ENCODE data around the gene HLTF.

The HLTF gene

GRCh38 chr3:149085828-149086231 lies 503 bp downstream of the HLTF start:
- Histone ChIP-seq H3K4me3 (ENCODE audit: low read depth in 1 of 2, low read length in 2 of 2) (peak overlapping the region; percentile 85 to 88), H3K27me3 (ENCODE audit: low read depth, low read length) (no peaks in the 10 kb centered on the region), H3K36me3 (ENCODE audit: control insufficient read depth in 1 of 2, insufficient read depth in 2 of 2, low read length in 2 of 2) (no peaks in the 10 kb centered on the region), H3K4me1 (ENCODE audit: control insufficient read depth in 1 of 2, insufficient read depth in 2 of 2, low read length in 2 of 2) (peaks cover 3 to 10% of the 10 kb centered on the region in 2 donors), H3K27ac (ENCODE audit: low read length) (peak overlapping the region; percentile 31), H3K9me3 (ENCODE audit: control insufficient read depth in 1 of 2, low read length in 2 of 2) (no peaks in the 10 kb centered on the region)

GRCh38 chr3:149081772-149082171 lies 4.6 kb downstream of the HLTF start:
- no peak overlapping the region for H3K27ac ChIP-seq (ENCODE audit: low read length)
- H3K9me3 ChIP-seq (ENCODE audit: control insufficient read depth in 1 of 2, low read length in 2 of 2) = no peaks in the 10 kb centered on the region
- H3K4me1 ChIP-seq (ENCODE audit: control insufficient read depth in 1 of 2, insufficient read depth in 2 of 2, low read length in 2 of 2) = peaks cover 3 to 10% of the 10 kb centered on the region in 2 donors
- H3K27me3 ChIP-seq (ENCODE audit: low read depth, low read length) = no peaks in the 10 kb centered on the region
- no peak overlapping the region for H3K4me3 ChIP-seq (ENCODE audit: low read depth in 1 of 2, low read length in 2 of 2)
- no peaks in the 10 kb centered on the region for H3K36me3 ChIP-seq (ENCODE audit: control insufficient read depth in 1 of 2, insufficient read depth in 2 of 2, low read length in 2 of 2)

DNA sequence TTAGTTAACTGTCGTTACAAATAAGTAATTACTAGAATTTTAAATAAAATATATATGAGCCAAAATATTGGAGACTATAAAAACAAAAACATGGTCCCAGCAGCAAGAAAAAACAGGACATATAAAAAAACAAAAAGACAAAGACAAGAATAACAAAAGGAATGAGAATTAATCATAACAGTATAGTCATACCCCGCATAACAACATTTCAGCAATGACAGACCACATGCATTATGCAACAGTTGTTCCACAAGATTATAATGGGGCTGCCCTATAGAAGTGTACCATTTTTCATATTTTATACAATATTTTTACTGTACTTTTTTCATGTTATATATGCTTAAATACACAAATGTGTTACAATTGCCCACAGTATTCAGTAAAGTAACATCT lies 5.6 kb downstream of the HLTF start:
- Histone ChIP-seq H3K9me3 (ENCODE audit: control insufficient read depth in 1 of 2, low read length in 2 of 2) (no peaks in the 10 kb centered on the region), H3K4me1 (ENCODE audit: control insufficient read depth in 1 of 2, insufficient read depth in 2 of 2, low read length in 2 of 2) (peaks cover 3 to 9% of the 10 kb centered on the region in 2 donors), H3K27ac (ENCODE audit: low read length) (no peak overlapping the region), H3K27me3 (ENCODE audit: low read depth, low read length) (no peaks in the 10 kb centered on the region), H3K4me3 (ENCODE audit: low read depth in 1 of 2, low read length in 2 of 2) (no peak overlapping the region), H3K36me3 (ENCODE audit: control insufficient read depth in 1 of 2, insufficient read depth in 2 of 2, low read length in 2 of 2) (no peaks in the 10 kb centered on the region)

- Histone ChIP-seq H3K9me3 (ENCODE audit: control insufficient read depth in 1 of 2, low read length in 2 of 2) (no peaks in the 10 kb centered on the region), H3K4me1 (ENCODE audit: control insufficient read depth in 1 of 2, insufficient read depth in 2 of 2, low read length in 2 of 2) (peaks cover 0 to 4% of the 10 kb centered on the region in 2 donors), H3K27ac (ENCODE audit: low read length) (no peak overlapping the region), H3K4me3 (ENCODE audit: low read depth in 1 of 2, low read length in 2 of 2) (no peak overlapping the region), H3K36me3 (ENCODE audit: control insufficient read depth in 1 of 2, insufficient read depth in 2 of 2, low read length in 2 of 2) (no peaks in the 10 kb centered on the region), H3K27me3 (ENCODE audit: low read depth, low read length) (no peaks in the 10 kb centered on the region)
Measured at GRCh38 chr3:149080011-149080698, 6.2 kb downstream of the HLTF start.

- Histone ChIP-seq H3K9me3 (ENCODE audit: control insufficient read depth in 1 of 2, low read length in 2 of 2) (no peaks in the 10 kb centered on the region), H3K36me3 (ENCODE audit: control insufficient read depth in 1 of 2, insufficient read depth in 2 of 2, low read length in 2 of 2) (peaks cover 10 to 14% of the 10 kb centered on the region in 2 donors), H3K27ac (ENCODE audit: low read length) (no peak overlapping the region), H3K4me3 (ENCODE audit: low read depth in 1 of 2, low read length in 2 of 2) (no peak overlapping the region), H3K27me3 (ENCODE audit: low read depth, low read length) (no peaks in the 10 kb centered on the region), H3K4me1 (ENCODE audit: control insufficient read depth in 1 of 2, insufficient read depth in 2 of 2, low read length in 2 of 2) (no peaks in the 10 kb centered on the region)
Measured at GRCh38 chr3:149077628-149078027, 8.7 kb downstream of the HLTF start.

DNA sequence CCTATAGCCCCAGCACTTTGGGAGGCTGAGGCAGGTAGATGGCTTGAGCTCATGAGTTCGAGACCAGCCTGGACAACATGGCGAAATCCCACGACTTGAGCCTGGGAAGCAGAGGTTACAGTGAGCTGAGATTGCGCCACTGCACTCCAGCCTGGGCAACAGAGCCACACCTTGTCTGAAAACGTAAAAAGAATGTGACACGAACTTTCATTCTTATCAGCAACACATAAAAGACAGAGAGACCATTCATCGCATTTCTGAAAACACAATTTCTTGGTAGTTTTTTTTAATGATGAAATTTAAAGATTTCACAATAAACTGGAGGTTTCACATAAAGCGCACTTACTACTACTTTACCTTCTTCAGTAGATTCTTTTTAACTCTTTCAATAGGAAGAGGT lies 18.4 kb downstream of the HLTF start:
- H3K4me1 ChIP-seq (ENCODE audit: control insufficient read depth in 1 of 2, insufficient read depth in 2 of 2, low read length in 2 of 2) = no peaks in the 10 kb centered on the region
- no peak overlapping the region for H3K4me3 ChIP-seq (ENCODE audit: low read depth in 1 of 2, low read length in 2 of 2)
- H3K36me3 ChIP-seq (ENCODE audit: control insufficient read depth in 1 of 2, insufficient read depth in 2 of 2, low read length in 2 of 2) = peaks cover 10 to 20% of the 10 kb centered on the region in 2 donors
- H3K27ac ChIP-seq (ENCODE audit: low read length) = no peak overlapping the region
- H3K27me3 ChIP-seq (ENCODE audit: low read depth, low read length) = no peaks in the 10 kb centered on the region
- H3K9me3 ChIP-seq (ENCODE audit: control insufficient read depth in 1 of 2, low read length in 2 of 2) = no peaks in the 10 kb centered on the region

DNA sequence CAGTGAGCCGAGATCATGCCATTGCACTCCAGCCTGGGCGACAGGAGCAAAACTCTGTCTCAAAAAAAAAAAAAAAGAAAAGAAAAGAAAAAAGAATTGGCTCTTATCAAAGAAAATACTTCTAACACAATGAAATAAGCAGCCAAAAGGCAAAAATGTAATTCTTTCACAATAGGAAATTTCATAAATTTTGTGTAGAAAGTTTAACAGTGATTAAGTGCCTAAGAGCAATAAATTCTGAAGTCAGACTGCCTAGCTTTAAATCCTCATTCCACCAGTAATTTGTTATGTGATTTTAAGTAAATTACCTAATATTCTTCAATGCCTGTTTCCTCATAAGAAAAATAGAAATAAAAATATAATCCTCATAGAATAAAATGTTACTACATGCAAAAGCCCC lies 24.6 kb downstream of the HLTF start:
- Histone ChIP-seq H3K27ac (ENCODE audit: low read length) (no peak overlapping the region), H3K36me3 (ENCODE audit: control insufficient read depth in 1 of 2, insufficient read depth in 2 of 2, low read length in 2 of 2) (peaks cover 7 to 11% of the 10 kb centered on the region in 2 donors), H3K27me3 (ENCODE audit: low read depth, low read length) (no peaks in the 10 kb centered on the region), H3K4me3 (ENCODE audit: low read depth in 1 of 2, low read length in 2 of 2) (no peak overlapping the region), H3K4me1 (ENCODE audit: control insufficient read depth in 1 of 2, insufficient read depth in 2 of 2, low read length in 2 of 2) (no peaks in the 10 kb centered on the region), H3K9me3 (ENCODE audit: control insufficient read depth in 1 of 2, low read length in 2 of 2) (no peaks in the 10 kb centered on the region)

DNA sequence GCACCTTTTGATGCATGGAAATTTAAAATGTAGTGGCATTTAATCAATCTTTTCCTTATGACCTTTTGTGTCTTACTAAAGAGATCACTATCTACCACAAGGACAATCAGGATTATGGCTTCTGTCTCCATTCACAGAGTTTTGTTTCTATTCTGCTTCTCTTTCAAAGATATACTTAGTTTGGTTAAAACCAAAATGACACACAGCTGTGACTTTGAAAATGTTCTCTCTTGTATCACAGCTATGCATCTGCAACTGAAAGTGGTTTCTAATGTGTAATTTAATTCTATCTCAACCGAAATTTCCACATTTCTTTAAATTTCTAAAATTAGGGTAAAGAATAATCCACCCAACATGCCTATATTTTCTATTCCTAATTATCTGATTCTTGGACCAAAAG lies 27.7 kb downstream of the HLTF start:
- Histone ChIP-seq H3K27me3 (ENCODE audit: low read depth, low read length) (no peaks in the 10 kb centered on the region), H3K27ac (ENCODE audit: low read length) (no peak overlapping the region), H3K9me3 (ENCODE audit: control insufficient read depth in 1 of 2, low read length in 2 of 2) (no peaks in the 10 kb centered on the region), H3K4me3 (ENCODE audit: low read depth in 1 of 2, low read length in 2 of 2) (no peak overlapping the region), H3K4me1 (ENCODE audit: control insufficient read depth in 1 of 2, insufficient read depth in 2 of 2, low read length in 2 of 2) (no peaks in the 10 kb centered on the region), H3K36me3 (ENCODE audit: control insufficient read depth in 1 of 2, insufficient read depth in 2 of 2, low read length in 2 of 2) (peaks cover 27 to 33% of the 10 kb centered on the region in 2 donors)

DNA sequence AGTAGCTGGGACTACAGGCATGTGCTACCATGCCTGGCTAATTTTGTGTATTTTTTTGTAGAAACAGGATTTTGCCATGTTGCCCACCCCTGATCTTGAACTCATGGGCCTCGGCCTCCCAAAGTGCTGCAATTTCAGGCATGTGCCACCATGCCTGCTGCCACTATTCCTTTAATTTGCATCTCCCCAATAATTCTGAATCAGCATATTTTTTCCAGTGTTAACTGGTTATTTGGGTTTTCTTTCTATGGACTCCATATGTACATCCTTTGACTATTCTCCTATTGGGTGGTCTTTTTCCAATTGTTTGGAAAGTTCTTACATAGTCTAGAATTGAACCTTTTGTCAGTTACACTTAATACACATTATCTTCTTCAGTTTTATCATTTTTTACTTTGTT lies 28.1 kb downstream of the HLTF start:
- Histone ChIP-seq H3K27me3 (ENCODE audit: low read depth, low read length) (no peaks in the 10 kb centered on the region), H3K4me3 (ENCODE audit: low read depth in 1 of 2, low read length in 2 of 2) (no peak overlapping the region), H3K4me1 (ENCODE audit: control insufficient read depth in 1 of 2, insufficient read depth in 2 of 2, low read length in 2 of 2) (no peaks in the 10 kb centered on the region), H3K9me3 (ENCODE audit: control insufficient read depth in 1 of 2, low read length in 2 of 2) (no peaks in the 10 kb centered on the region), H3K27ac (ENCODE audit: low read length) (no peak overlapping the region), H3K36me3 (ENCODE audit: control insufficient read depth in 1 of 2, insufficient read depth in 2 of 2, low read length in 2 of 2) (peaks cover 30 to 36% of the 10 kb centered on the region in 2 donors)

GRCh38 chr3:149055575-149055974 lies 30.8 kb downstream of the HLTF start:
- H3K27me3 ChIP-seq (ENCODE audit: low read depth, low read length) = no peaks in the 10 kb centered on the region
- peaks cover 39 to 55% of the 10 kb centered on the region in 2 donors for H3K36me3 ChIP-seq (ENCODE audit: control insufficient read depth in 1 of 2, insufficient read depth in 2 of 2, low read length in 2 of 2)
- no peaks in the 10 kb centered on the region for H3K4me1 ChIP-seq (ENCODE audit: control insufficient read depth in 1 of 2, insufficient read depth in 2 of 2, low read length in 2 of 2)
- no peak overlapping the region for H3K27ac ChIP-seq (ENCODE audit: low read length)
- no peak overlapping the region for H3K4me3 ChIP-seq (ENCODE audit: low read depth in 1 of 2, low read length in 2 of 2)
- no peaks in the 10 kb centered on the region for H3K9me3 ChIP-seq (ENCODE audit: control insufficient read depth in 1 of 2, low read length in 2 of 2)

DNA sequence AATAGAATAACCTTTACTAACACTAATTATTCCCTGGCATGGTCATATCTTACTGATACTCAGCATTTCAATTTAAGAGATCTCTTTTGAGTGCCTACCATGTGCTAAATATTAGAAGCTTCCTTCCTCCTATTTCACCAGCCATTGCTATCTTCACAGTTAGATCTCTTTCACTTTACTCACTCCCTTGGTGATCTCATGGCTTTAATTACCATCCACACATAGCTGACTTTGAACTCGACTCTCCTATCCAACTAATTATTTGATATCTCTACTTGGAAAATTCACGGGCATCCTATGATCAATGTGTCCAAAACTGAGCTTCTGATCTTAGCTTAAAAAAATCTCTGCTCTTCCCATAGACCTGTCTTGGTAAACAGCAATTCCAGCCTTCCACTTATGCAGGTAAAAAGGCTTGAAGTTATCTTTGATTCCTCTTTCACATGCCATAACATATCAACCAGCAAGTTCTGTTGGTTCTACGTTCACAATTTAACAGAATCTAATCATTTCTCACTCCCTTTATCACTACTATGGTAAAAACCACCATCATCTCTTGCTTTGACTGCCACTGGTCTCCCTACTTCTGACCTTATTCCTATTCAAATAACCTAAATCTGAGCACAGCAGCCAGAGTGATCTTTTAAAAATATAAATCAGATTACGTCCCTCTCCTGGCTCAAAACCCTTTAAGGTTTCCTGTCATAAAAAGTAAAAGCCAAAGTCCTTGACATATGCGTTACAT lies 41.8 kb downstream of the HLTF start:
- Histone ChIP-seq H3K27me3 (ENCODE audit: low read depth, low read length) (no peaks in the 10 kb centered on the region), H3K9me3 (ENCODE audit: control insufficient read depth in 1 of 2, low read length in 2 of 2) (no peaks in the 10 kb centered on the region), H3K36me3 (ENCODE audit: control insufficient read depth in 1 of 2, insufficient read depth in 2 of 2, low read length in 2 of 2) (peaks cover 4 to 24% of the 10 kb centered on the region in 2 donors), H3K4me1 (ENCODE audit: control insufficient read depth in 1 of 2, insufficient read depth in 2 of 2, low read length in 2 of 2) (no peaks in the 10 kb centered on the region), H3K4me3 (ENCODE audit: low read depth in 1 of 2, low read length in 2 of 2) (no peak overlapping the region), H3K27ac (ENCODE audit: low read length) (no peak overlapping the region)

All from muscle layer of duodenum (tissue), 2 donors.